Activated naive CD4-positive, alpha-beta T cell treated with anti-CD3 and anti-CD28 coated beads, Interleukin-2, amount 10 ng/mL, durations not matched to agents 7 days and 5 days (primary cell): Measurements from ENCODE around the gene BRD3.

Source experiments
- CTCF ChIA-PET: fragments of 350-600 bp; sonication (Branson Sonifier 250); formaldehyde crosslinking; loops from one replicate; lab custom pipeline; 2021; ENCODE audit warnings: antibody characterized with exemption; lab: Charles Lee
- DNase-seq: peaks from one replicate; pipeline ENCODE4 v3.0.0-alpha.2; 2020
- H3K27ac Mint-ChIP-seq: one replicate; pipeline ENCODE4 v1.8.0; 2021; ENCODE audit warnings: mild to moderate bottlenecking, moderate library complexity, mixed read lengths
- H3K27me3 Mint-ChIP-seq: one replicate; pipeline ENCODE4 v1.8.0; 2021; ENCODE audit warnings: mild to moderate bottlenecking, mixed read lengths
- H3K36me3 Mint-ChIP-seq: one replicate; pipeline ENCODE4 v1.8.0; 2021; ENCODE audit warnings: mixed read lengths
- H3K4me1 Mint-ChIP-seq: one replicate; pipeline ENCODE4 v1.8.0; 2021; ENCODE audit warnings: mixed read lengths
- H3K4me3 Mint-ChIP-seq: one replicate; pipeline ENCODE4 v1.8.0; 2021; ENCODE audit warnings: mild to moderate bottlenecking, moderate library complexity, mixed read lengths
- H3K9me3 Mint-ChIP-seq: one replicate; pipeline ENCODE4 v1.8.0; 2021; ENCODE audit warnings: mixed read lengths

BRD3 gene

GRCh38 chr9:134030821-134031470, 36.9 kb downstream of the BRD3 start:
- H3K27ac Mint-ChIP-seq: no peak overlapping the region
- H3K4me3 Mint-ChIP-seq: no peak overlapping the region
- peaks cover 11% of the 10 kb centered on the region for H3K4me1 Mint-ChIP-seq
- CTCF ChIA-PET: interaction anchor here (0.6 kb wide), 1 partner anchor 693 kb away, joined by 3 read pairs; no protein-coding TSS in a partner anchor
- H3K27me3 Mint-ChIP-seq: no peaks in the 10 kb centered on the region
- H3K9me3 Mint-ChIP-seq: no peaks in the 10 kb centered on the region
- DNase-seq: peak; percentile 8
- peaks cover 27% of the 10 kb centered on the region for H3K36me3 Mint-ChIP-seq

- H3K4me3 Mint-ChIP-seq: no peak overlapping the region
- peak; percentile 16 for DNase-seq
- H3K27ac Mint-ChIP-seq: peak overlapping the region; percentile 42
- H3K27me3 Mint-ChIP-seq: no peaks in the 10 kb centered on the region
- CTCF ChIA-PET: no interaction called here
- H3K9me3 Mint-ChIP-seq: no peaks in the 10 kb centered on the region
- H3K36me3 Mint-ChIP-seq: peaks cover 19% of the 10 kb centered on the region
- peaks cover 13% of the 10 kb centered on the region for H3K4me1 Mint-ChIP-seq
Observed at GRCh38 chr9:134029248-134030226, 38.3 kb downstream of the BRD3 start.

- peaks cover 17% of the 10 kb centered on the region for H3K4me1 Mint-ChIP-seq
- peaks cover 17% of the 10 kb centered on the region for H3K36me3 Mint-ChIP-seq
- no peak overlapping the region for H3K4me3 Mint-ChIP-seq
- DNase-seq: peak; percentile 18
- CTCF ChIA-PET: no interaction called here
- H3K27me3 Mint-ChIP-seq: no peaks in the 10 kb centered on the region
- H3K9me3 Mint-ChIP-seq: no peaks in the 10 kb centered on the region
- peak overlapping the region; percentile 42 for H3K27ac Mint-ChIP-seq
Observed at GRCh38 chr9:134028575-134029247, 39.1 kb downstream of the BRD3 start.

- CTCF ChIA-PET: no interaction called here
- DNase-seq: peak; percentile 5
- peaks cover 14% of the 10 kb centered on the region for H3K4me1 Mint-ChIP-seq
- H3K9me3 Mint-ChIP-seq: no peaks in the 10 kb centered on the region
- H3K27ac Mint-ChIP-seq: no peak overlapping the region
- no peaks in the 10 kb centered on the region for H3K27me3 Mint-ChIP-seq
- H3K36me3 Mint-ChIP-seq: peaks cover 14% of the 10 kb centered on the region
- H3K4me3 Mint-ChIP-seq: no peak overlapping the region
Observed at GRCh38 chr9:134028076-134028475, 39.8 kb downstream of the BRD3 start.

- Mint-ChIP-seq H3K27me3 (no peaks in the 10 kb centered on the region), H3K36me3 (peaks cover 12% of the 10 kb centered on the region), H3K9me3 (no peaks in the 10 kb centered on the region), H3K4me1 (peaks cover 14% of the 10 kb centered on the region), H3K4me3 (peak overlapping the region; percentile 78), H3K27ac (no peak overlapping the region)
- CTCF ChIA-PET: interaction anchor here (0.6 kb wide), 1 partner anchor 17 kb away, joined by 3 read pairs; no protein-coding TSS in a partner anchor
- peak; percentile 14 for DNase-seq
Observed at GRCh38 chr9:134027561-134027960, 40.3 kb downstream of the BRD3 start.

- H3K4me3 Mint-ChIP-seq: peak overlapping the region; percentile 78
- H3K9me3 Mint-ChIP-seq: no peaks in the 10 kb centered on the region
- DNase-seq: peak; percentile 19
- peaks cover 14% of the 10 kb centered on the region for H3K4me1 Mint-ChIP-seq
- peaks cover 12% of the 10 kb centered on the region for H3K36me3 Mint-ChIP-seq
- H3K27ac Mint-ChIP-seq: no peak overlapping the region
- CTCF ChIA-PET: interaction anchor here (0.6 kb wide), 1 partner anchor 18 kb away, joined by 3 read pairs; no protein-coding TSS in a partner anchor
- H3K27me3 Mint-ChIP-seq: no peaks in the 10 kb centered on the region
Observed at GRCh38 chr9:134026981-134027380, 40.8 kb downstream of the BRD3 start.

- Mint-ChIP-seq H3K4me1 (peaks cover 14% of the 10 kb centered on the region), H3K9me3 (no peaks in the 10 kb centered on the region), H3K4me3 (peak overlapping the region; percentile 78), H3K27me3 (no peaks in the 10 kb centered on the region), H3K27ac (no peak overlapping the region), H3K36me3 (peaks cover 12% of the 10 kb centered on the region)
- CTCF ChIA-PET: interaction anchor here (1.1 to 1.2 kb wide), 2 partner anchors 8 to 73 kb away, joined by 3 read pairs; no protein-coding TSS in a partner anchor
- peak; percentile 6 for DNase-seq
Observed at GRCh38 chr9:134026581-134026980, 41.2 kb downstream of the BRD3 start.

GRCh38 chr9:134025606-134026541, 42.0 kb downstream of the BRD3 start:
- CTCF ChIA-PET: interaction anchor here (0.8 to 1.2 kb wide), 4 partner anchors 8 to 112 kb away, joined by 3 to 4 read pairs (median 3); no protein-coding TSS in a partner anchor
- Mint-ChIP-seq H3K36me3 (peaks cover 9% of the 10 kb centered on the region), H3K27ac (peak overlapping the region; percentile 77), H3K4me3 (peak overlapping the region; percentile 78), H3K27me3 (no peaks in the 10 kb centered on the region), H3K4me1 (peaks cover 14% of the 10 kb centered on the region), H3K9me3 (no peaks in the 10 kb centered on the region)
- peak; percentile 69 for DNase-seq

- Mint-ChIP-seq H3K9me3 (no peaks in the 10 kb centered on the region), H3K27ac (peak within 1 kb of the TSS; percentile 81), H3K36me3 (peaks cover 7% of the 10 kb centered on the region), H3K27me3 (no peaks in the 10 kb centered on the region), H3K4me3 (peak within 1 kb of the TSS; percentile 78), H3K4me1 (peaks cover 14% of the 10 kb centered on the region)
- CTCF ChIA-PET: interaction anchor here (0.6 to 1.2 kb wide), 4 partner anchors 9 to 366 kb away, joined by 3 to 4 read pairs (median 4); no protein-coding TSS in a partner anchor
- peak; percentile 94 for DNase-seq
Observed at GRCh38 chr9:134024828-134025605, 42.8 kb downstream of the BRD3 start, which contains the start of gene BRD3OS. BRD3OS (plus strand) TSS chr9:134025481; CDS start chr9:134026748, 1,267 bp downstream.

- DNase-seq: no peak
- Mint-ChIP-seq H3K36me3 (peaks cover 7% of the 10 kb centered on the region), H3K27me3 (no peaks in the 10 kb centered on the region), H3K9me3 (no peaks in the 10 kb centered on the region), H3K4me3 (peak overlapping the region; percentile 7), H3K4me1 (peaks cover 14% of the 10 kb centered on the region), H3K27ac (peak overlapping the region; percentile 81)
- CTCF ChIA-PET: interaction anchor here (1.0 kb wide), 1 partner anchor 30 kb away, joined by 4 read pairs; no protein-coding TSS in a partner anchor
Observed at GRCh38 chr9:134024214-134024792, 43.5 kb downstream of the BRD3 start.

- peaks cover 10% of the 10 kb centered on the region for H3K9me3 Mint-ChIP-seq
- no peak for DNase-seq
- H3K36me3 Mint-ChIP-seq: peaks cover 5% of the 10 kb centered on the region
- H3K4me3 Mint-ChIP-seq: no peak overlapping the region
- H3K27me3 Mint-ChIP-seq: peaks cover 2% of the 10 kb centered on the region
- CTCF ChIA-PET: no interaction called here
- H3K27ac Mint-ChIP-seq: no peak overlapping the region
- no peaks in the 10 kb centered on the region for H3K4me1 Mint-ChIP-seq
Observed at GRCh38 chr9:134014946-134015345, 52.9 kb downstream of the BRD3 start.

GRCh38 chr9:134011401-134011800, 56.4 kb downstream of the BRD3 start:
- Mint-ChIP-seq H3K27ac (peak overlapping the region; percentile 65), H3K27me3 (peaks cover 13% of the 10 kb centered on the region), H3K36me3 (peaks cover 5% of the 10 kb centered on the region), H3K9me3 (peaks cover 10% of the 10 kb centered on the region), H3K4me3 (no peak overlapping the region), H3K4me1 (no peaks in the 10 kb centered on the region)
- CTCF ChIA-PET: no interaction called here
- no peak for DNase-seq
